Endothelial cell of umbilical vein (primary cell): Measurements from ENCODE around the gene IL6. TPM values are rescaled to one million over a fixed set of nuclear protein-coding genes. Genes with fewer than 3 reads are reported as not detected.

Experiments used
- BruUV-seq: library from RNA; stranded (reverse); fragments of 400-500 nt; replicated peaks from 2 replicates; lab custom pipeline; 2021; lab: Mats Ljungman, UMichigan
- CTCF ChIA-PET: fragments of 300-600, 350-600 bp; sonication (Branson Sonifier 250); formaldehyde crosslinking; loops from one replicate; lab custom pipeline; 2021; ENCODE audit warnings: antibody characterized with exemption, inconsistent platforms; lab: Charles Lee
- POLR2A ChIA-PET: fragments of 300-600, 350-600 bp; sonication (Branson Sonifier 250); formaldehyde crosslinking; loops from one replicate; lab custom pipeline; 2021; ENCODE audit warnings: antibody characterized with exemption, inconsistent platforms; lab: Charles Lee
- DNase-seq: peaks from one replicate; pipeline ENCODE4 v3.0.0-alpha.2; 2011; ENCODE audit warnings: low read depth, low spot score
- FAIRE-seq: peaks from 2 replicates; lab custom pipeline; 2011; peaks lifted over from hg19 to GRCh38; lab: Jason Lieb, UNC
- H2AFZ ChIP-seq: 2 replicates; pipeline ENCODE4 v1.6.0; 2012; ENCODE audit warnings: low read depth, low read length, control low read depth, inconsistent platforms
- H3K27ac ChIP-seq: 2 replicates; pipeline ENCODE4 v1.5.1; 2011; ENCODE audit warnings: low read depth, mild to moderate bottlenecking, control low read depth, low read length, moderate library complexity; ENCODE audit not compliant: insufficient read depth
- H3K27me3 ChIP-seq, 2 experiments: 2 replicates each; pipeline versions ENCODE4 v1.6.0 to v1.6.1; 2011; ENCODE audit warnings: low read length in 2 of 2, mixed read lengths in 1 of 2; ENCODE audit not compliant: control insufficient read depth in 2 of 2, insufficient read depth in 2 of 2
- H3K36me3 ChIP-seq, 2 experiments: 2 replicates in 1 of 2; 3 replicates in 1 of 2; pipeline ENCODE4 v1.5.1; 2011; ENCODE audit warnings: low read length in 2 of 2, mild to moderate bottlenecking in 1 of 2, moderate library complexity in 1 of 2; ENCODE audit not compliant: control insufficient read depth in 2 of 2, insufficient read depth in 2 of 2; ENCODE audit errors: extremely low read depth in 1 of 2
- H3K4me1 ChIP-seq: 3 replicates; pipeline ENCODE4 v1.5.1; 2011; ENCODE audit warnings: mild to moderate bottlenecking, low read length; ENCODE audit not compliant: control insufficient read depth, insufficient read depth; ENCODE audit errors: extremely low read depth
- H3K4me2 ChIP-seq: 2 replicates; pipeline ENCODE4 v1.6.1; 2011; ENCODE audit warnings: low read length, control low read depth, mixed read lengths; ENCODE audit not compliant: insufficient read depth
- H3K4me3 ChIP-seq, 3 experiments: fragments of 200-600 bp in 1 of 3; sonication (generic), shearing (Covaris generic) in 1 of 3; replicated peaks in 1 of 3; 2 replicates each; pipeline ENCODE4 v1.5.1; 2011 to 2016; ENCODE audit warnings: control low read depth in 3 of 3, low read length in 3 of 3, mild to moderate bottlenecking in 2 of 3, inconsistent platforms in 1 of 3, low read depth in 1 of 3, moderate library complexity in 1 of 3; ENCODE audit not compliant: insufficient read depth in 1 of 3
- H3K79me2 ChIP-seq: 2 replicates; pipeline ENCODE4 v1.6.0; 2012; ENCODE audit warnings: low read length, inconsistent platforms; ENCODE audit not compliant: control insufficient read depth, insufficient read depth
- H3K9ac ChIP-seq: replicated peaks from 2 replicates; pipeline ENCODE3; 2011; ENCODE audit warnings: low read length, control low read depth; ENCODE audit not compliant: insufficient read depth; ENCODE audit errors: extremely low read depth
- H3K9me1 ChIP-seq: replicated peaks from 3 replicates; pipeline ENCODE4 v1.6.0; 2011; ENCODE audit warnings: mild to moderate bottlenecking, low read length; ENCODE audit not compliant: control insufficient read depth, insufficient read depth; ENCODE audit errors: extremely low read depth
- H3K9me3 ChIP-seq: replicated peaks from 2 replicates; pipeline ENCODE4 v1.5.1; 2012; ENCODE audit warnings: low read length, inconsistent platforms; ENCODE audit not compliant: control insufficient read depth, insufficient read depth
- H4K20me1 ChIP-seq: replicated peaks from 2 replicates; pipeline ENCODE3; 2011; ENCODE audit warnings: mild to moderate bottlenecking, low read length; ENCODE audit not compliant: control insufficient read depth, insufficient read depth; ENCODE audit errors: extremely low read depth
- EZH2 ChIP-seq: IDR thresholded peaks from 2 replicates; pipeline ENCODE4 v1.6.1; 2012; ENCODE audit warnings: borderline replicate concordance, low read depth, mild to moderate bottlenecking, moderate library complexity, low read length, inconsistent platforms; ENCODE audit not compliant: severe bottlenecking
- FOS ChIP-seq: IDR thresholded peaks from 2 replicates; pipeline ENCODE4 v1.6.1; 2011; ENCODE audit warnings: mild to moderate bottlenecking, low read length, moderate library complexity, borderline replicate concordance; ENCODE audit not compliant: insufficient read depth
- GATA2 ChIP-seq: IDR thresholded peaks from 2 replicates; pipeline ENCODE4 v1.7.0; 2011; ENCODE audit warnings: low read depth, mild to moderate bottlenecking, moderate library complexity, mixed read lengths, low read length; ENCODE audit not compliant: insufficient read length, insufficient read depth
- JUN ChIP-seq: IDR thresholded peaks from 2 replicates; pipeline ENCODE4 v1.6.1; 2011; ENCODE audit warnings: borderline replicate concordance, low read depth; ENCODE audit not compliant: insufficient read length, insufficient read depth
- MYC ChIP-seq: IDR thresholded peaks from one replicate; pipeline ENCODE4 v1.6.1; 2011; ENCODE audit warnings: mild to moderate bottlenecking, low read depth, low read length
- POLR2A ChIP-seq: IDR thresholded peaks from 2 replicates; pipeline ENCODE4 v1.6.1; 2012; ENCODE audit warnings: low read depth, mild to moderate bottlenecking, control low read depth, low read length
- POLR2AphosphoS5 ChIP-seq: IDR thresholded peaks from 2 replicates; pipeline ENCODE4 v1.6.1; 2012; ENCODE audit warnings: low read depth, mild to moderate bottlenecking, control low read depth, low read length, moderate library complexity; ENCODE audit not compliant: insufficient read depth
- dilution Hi-C: fragments of 300-500 bp; cut with MboI; formaldehyde crosslinking; loops from one replicate; pipeline ENCODE4 v1.15.0; 2019; ENCODE audit warnings: low sequenced_read_pairs; ENCODE audit not compliant: extremely low pct_ligation_motif_present
- intact Hi-C: fragments of 100-400 bp; cut with micrococcal nuclease; formaldehyde crosslinking; loops from one replicate; pipeline ENCODE4 v1.10.0; 2022
- polyA plus RNA-seq, 4 experiments: library from polyadenylated mRNA; depleted of rRNA in 3 of 4; stranded (reverse) in 3 of 4; unstranded in 1 of 4; fragments of >200 nt; gene quantifications; 2 replicates each; pipeline versions ENCODE4 v1.2.1 to v1.2.3, GENCODE V29; 2011 to 2012; ENCODE audit warnings: missing spikeins in 1 of 4
- total RNA-seq: library from RNA; stranded (reverse); gene quantifications from 2 replicates; pipeline ENCODE4 v1.2.3, GENCODE V29; 2021
- TF ChIP-seq, protein P1 (sequence below): IDR thresholded peaks from 2 replicates; pipeline ENCODE4 v1.6.1; 2011; ENCODE audit not compliant: insufficient read depth, insufficient read length
- TF ChIP-seq, protein P2 (sequence below), 2 donors: IDR thresholded peaks; 1 replicate in 1 of 2; 2 replicates in 1 of 2; pipeline ENCODE4 v1.5.1; 2011; ENCODE audit warnings: low read length in 2 of 2, mild to moderate bottlenecking in 2 of 2, moderate library complexity in 2 of 2, control low read depth in 1 of 2, inconsistent platforms in 1 of 2, low read depth in 1 of 2; ENCODE audit not compliant: insufficient read depth in 1 of 2; ENCODE audit errors: extremely low read depth in 1 of 2

IL6 gene
- total and polyA plus RNA-seq, 2 donors (not counting 3 experiments of a cell fraction or from before 2014, with no cell fraction given), result 11.0 to 16.5 TPM

GRCh38 chr7:22720791-22721786 lies 5.9 kb upstream of the IL6 start:
- H3K36me3 ChIP-seq, result no peaks in the 10 kb centered on the region
- ChIA-PET POLR2A (no interaction called here), CTCF (no interaction called here)
- no peak overlapping the region for H3K27ac ChIP-seq
- H3K4me2 ChIP-seq, result no peak overlapping the region
- intact Hi-C loops, result no loop called here
- TF ChIP-seq EZH2 (no peak), FOS (no peak), GATA2 (no peak), POLR2AphosphoS5 (no peak), JUN (no peak), MYC (no peak), POLR2A (no peak)
- TF ChIP-seq, protein P1, sequence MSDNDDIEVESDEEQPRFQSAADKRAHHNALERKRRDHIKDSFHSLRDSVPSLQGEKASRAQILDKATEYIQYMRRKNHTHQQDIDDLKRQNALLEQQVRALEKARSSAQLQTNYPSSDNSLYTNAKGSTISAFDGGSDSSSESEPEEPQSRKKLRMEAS, result no peak
- TF ChIP-seq, protein P2, sequence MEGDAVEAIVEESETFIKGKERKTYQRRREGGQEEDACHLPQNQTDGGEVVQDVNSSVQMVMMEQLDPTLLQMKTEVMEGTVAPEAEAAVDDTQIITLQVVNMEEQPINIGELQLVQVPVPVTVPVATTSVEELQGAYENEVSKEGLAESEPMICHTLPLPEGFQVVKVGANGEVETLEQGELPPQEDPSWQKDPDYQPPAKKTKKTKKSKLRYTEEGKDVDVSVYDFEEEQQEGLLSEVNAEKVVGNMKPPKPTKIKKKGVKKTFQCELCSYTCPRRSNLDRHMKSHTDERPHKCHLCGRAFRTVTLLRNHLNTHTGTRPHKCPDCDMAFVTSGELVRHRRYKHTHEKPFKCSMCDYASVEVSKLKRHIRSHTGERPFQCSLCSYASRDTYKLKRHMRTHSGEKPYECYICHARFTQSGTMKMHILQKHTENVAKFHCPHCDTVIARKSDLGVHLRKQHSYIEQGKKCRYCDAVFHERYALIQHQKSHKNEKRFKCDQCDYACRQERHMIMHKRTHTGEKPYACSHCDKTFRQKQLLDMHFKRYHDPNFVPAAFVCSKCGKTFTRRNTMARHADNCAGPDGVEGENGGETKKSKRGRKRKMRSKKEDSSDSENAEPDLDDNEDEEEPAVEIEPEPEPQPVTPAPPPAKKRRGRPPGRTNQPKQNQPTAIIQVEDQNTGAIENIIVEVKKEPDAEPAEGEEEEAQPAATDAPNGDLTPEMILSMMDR (IDR thresholded peaks at IDR 0.05; ENCODE audit: extremely low read depth in 1 of 2, insufficient read depth in 1 of 2, low read depth in 1 of 2, low read length in 2 of 2), result no peak
- no peak overlapping the region for H3K9ac ChIP-seq
- H3K79me2 ChIP-seq, result no peaks in the 10 kb centered on the region
- no TSS peak for BruUV-seq
- no peaks in the 10 kb centered on the region for H4K20me1 ChIP-seq
- dilution Hi-C loops, result no loop called here
- no peaks in the 10 kb centered on the region for H3K27me3 ChIP-seq
- peaks cover 45% of the 10 kb centered on the region for H3K4me1 ChIP-seq
- H3K9me1 ChIP-seq, result no peaks in the 10 kb centered on the region
- H3K4me3 ChIP-seq, result no peak overlapping the region
- FAIRE-seq (no peak), DNase-seq (no peak)
- H3K9me3 ChIP-seq, result no peaks in the 10 kb centered on the region
- H2AFZ ChIP-seq, result no peak overlapping the region
